NAMALWA (cell line): ENCODE data around the gene JAM2.
"Not testable (repeated sequence)": the region's sequence is repeated elsewhere in the genome, so short reads cannot be mapped to it uniquely, and the experiment has no call there.

Experiments used
- DNase-seq: peaks from one replicate; pipeline ENCODE4 v3.0.0-alpha.2; 2015; ENCODE audit warnings: low spot score

Gene JAM2

GRCh38 chr21:25646474-25646873 lies 7.4 kb downstream of the JAM2 start:
- no peak for DNase-seq

- no peak for DNase-seq
Measured at GRCh38 chr21:25647647-25648046, 8.6 kb downstream of the JAM2 start.

GRCh38 chr21:25649146-25649545 lies 10.1 kb downstream of the JAM2 start:
- no peak for DNase-seq

- no peak for DNase-seq
Measured at GRCh38 chr21:25656412-25656811, 17.4 kb downstream of the JAM2 start.

GRCh38 chr21:25657140-25657539 lies 18.1 kb downstream of the JAM2 start:
- no peak for DNase-seq

- no peak for DNase-seq
Measured at GRCh38 chr21:25658427-25659035, 19.5 kb downstream of the JAM2 start.

- DNase-seq, result no peak
Measured at GRCh38 chr21:25660233-25660632, 21.2 kb downstream of the JAM2 start.

GRCh38 chr21:25664491-25664931 lies 25.5 kb downstream of the JAM2 start:
- DNase-seq, result no peak

- DNase-seq, result no peak
Measured at GRCh38 chr21:25670726-25671125, 31.7 kb downstream of the JAM2 start.

- no peak for DNase-seq
Measured at GRCh38 chr21:25676451-25676850, 37.4 kb downstream of the JAM2 start.

GRCh38 chr21:25682382-25682781 lies 43.3 kb downstream of the JAM2 start:
- DNase-seq, result no peak

- DNase-seq, result no peak
Measured at GRCh38 chr21:25687787-25688186, 48.7 kb downstream of the JAM2 start.

- no peak for DNase-seq
Measured at GRCh38 chr21:25688275-25689155, 49.5 kb downstream of the JAM2 start.

- DNase-seq, result no peak
Measured at GRCh38 chr21:25689226-25689625, 50.2 kb downstream of the JAM2 start.

GRCh38 chr21:25691976-25692375 lies 52.9 kb downstream of the JAM2 start:
- DNase-seq, result no peak

- not testable (repeated sequence) for DNase-seq
Measured at GRCh38 chr21:25695461-25695860, 56.4 kb downstream of the JAM2 start.

- no peak for DNase-seq
Measured at GRCh38 chr21:25700741-25701140, 61.7 kb downstream of the JAM2 start.

GRCh38 chr21:25701529-25701928 lies 62.5 kb downstream of the JAM2 start:
- no peak for DNase-seq

GRCh38 chr21:25708467-25709065 lies 69.5 kb downstream of the JAM2 start:
- DNase-seq, result peak; percentile 70

- DNase-seq, result no peak
Measured at GRCh38 chr21:25709684-25710265, 70.7 kb downstream of the JAM2 start.

- DNase-seq, result no peak
Measured at GRCh38 chr21:25710550-25710949, 71.5 kb downstream of the JAM2 start.

- not testable (repeated sequence) for DNase-seq
Measured at GRCh38 chr21:25714066-25714465, 75.0 kb downstream of the JAM2 start.
